HUES6 (cell line): ENCODE measurements around the gene CACNA1I.

Source experiments
- H3K27ac ChIP-seq: 2 replicates; pipeline ENCODE4 v1.7.0; 2013; ENCODE audit warnings: low read depth, mild to moderate bottlenecking, low read length, inconsistent platforms
- H3K27me3 ChIP-seq: 2 replicates; pipeline ENCODE4 v1.6.1; 2013; ENCODE audit warnings: low read length; ENCODE audit not compliant: control insufficient read depth, insufficient read depth
- H3K36me3 ChIP-seq: 2 replicates; pipeline ENCODE4 v1.6.1; 2013; ENCODE audit warnings: low read length; ENCODE audit not compliant: control insufficient read depth, insufficient read depth
- H3K4me1 ChIP-seq: 2 replicates; pipeline ENCODE4 v1.6.1; 2013; ENCODE audit warnings: low read length; ENCODE audit not compliant: control insufficient read depth, insufficient read depth
- H3K4me3 ChIP-seq: 2 replicates; pipeline ENCODE4 v1.5.1; 2013; ENCODE audit warnings: low read depth, low read length
- H3K9ac ChIP-seq: one replicate; pipeline ENCODE4 v1.6.1; 2013; ENCODE audit warnings: mild to moderate bottlenecking, low read length
- H3K9me3 ChIP-seq: 2 replicates; pipeline ENCODE4 v1.6.1; 2013; ENCODE audit warnings: low read depth, low read length; ENCODE audit not compliant: control insufficient read depth, insufficient read depth

The CACNA1I gene

DNA sequence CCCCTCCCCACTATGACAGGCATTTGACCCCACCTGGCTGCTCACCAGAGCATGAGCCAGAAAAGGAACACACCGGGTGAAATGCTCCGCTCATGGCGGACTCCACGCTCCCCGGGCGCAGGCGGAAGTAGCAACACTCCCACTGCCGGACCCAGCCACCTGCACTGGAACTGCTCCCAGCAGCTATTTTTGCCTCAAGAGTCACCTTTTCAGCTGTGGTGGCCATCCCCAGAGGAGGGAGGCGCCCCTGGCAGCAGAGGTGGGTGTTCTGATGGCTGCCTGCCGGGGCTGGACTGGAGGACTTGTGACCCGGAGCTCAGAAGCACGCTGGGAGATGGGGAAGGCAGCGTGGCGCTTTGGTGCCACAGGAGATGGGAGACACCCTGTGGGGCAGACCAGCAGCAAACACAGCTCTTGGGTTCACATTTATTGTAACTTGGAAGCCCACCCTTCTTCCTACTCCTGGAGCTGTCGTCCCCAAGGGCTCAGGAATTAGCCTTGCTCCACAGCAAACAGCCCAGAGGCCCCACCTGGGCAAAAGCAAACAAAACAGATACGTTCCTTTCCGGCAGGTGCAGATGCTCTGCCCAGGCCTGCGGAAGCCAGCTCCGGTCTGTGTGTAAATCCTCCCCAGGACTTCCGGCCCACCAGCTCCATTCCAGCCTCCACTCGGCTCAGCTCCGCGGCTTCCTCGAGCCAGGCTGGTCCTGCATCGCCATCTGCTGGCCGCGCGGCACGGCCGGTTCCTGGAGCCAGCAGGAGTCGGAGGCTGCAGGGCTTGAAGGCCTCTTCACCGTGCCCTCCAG lies 41.7 kb upstream of the CACNA1I start:
- peak overlapping the region; percentile 7 for H3K9ac ChIP-seq
- H3K4me1 ChIP-seq, result peaks cover 41% of the 10 kb centered on the region
- no peak overlapping the region for H3K4me3 ChIP-seq
- no peaks in the 10 kb centered on the region for H3K27me3 ChIP-seq
- no peak overlapping the region for H3K27ac ChIP-seq
- peaks cover 42% of the 10 kb centered on the region for H3K36me3 ChIP-seq
- no peaks in the 10 kb centered on the region for H3K9me3 ChIP-seq

DNA sequence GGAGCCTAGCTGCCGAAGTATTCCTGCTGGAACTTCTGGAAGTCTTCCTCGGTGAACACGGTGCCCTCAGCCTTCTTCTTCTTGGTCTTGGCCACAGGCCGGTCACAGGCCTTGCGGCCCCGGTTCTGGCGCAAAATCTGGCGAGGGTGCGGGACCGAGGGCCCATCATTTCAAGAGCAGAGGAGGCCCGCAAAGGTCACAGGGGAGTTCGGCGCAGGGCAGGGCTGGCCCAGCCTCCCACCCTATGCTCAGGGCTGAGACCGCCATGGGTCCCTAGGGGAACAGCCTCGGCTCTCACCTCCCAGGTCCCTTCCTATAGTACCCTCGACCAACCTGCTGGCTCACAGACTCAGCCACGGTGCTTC lies 41.1 kb upstream of the CACNA1I start:
- Histone ChIP-seq H3K36me3 (peaks cover 36% of the 10 kb centered on the region), H3K27me3 (no peaks in the 10 kb centered on the region), H3K9ac (peak overlapping the region; percentile 7), H3K4me3 (no peak overlapping the region), H3K27ac (no peak overlapping the region), H3K4me1 (peaks cover 47% of the 10 kb centered on the region), H3K9me3 (no peaks in the 10 kb centered on the region)

DNA sequence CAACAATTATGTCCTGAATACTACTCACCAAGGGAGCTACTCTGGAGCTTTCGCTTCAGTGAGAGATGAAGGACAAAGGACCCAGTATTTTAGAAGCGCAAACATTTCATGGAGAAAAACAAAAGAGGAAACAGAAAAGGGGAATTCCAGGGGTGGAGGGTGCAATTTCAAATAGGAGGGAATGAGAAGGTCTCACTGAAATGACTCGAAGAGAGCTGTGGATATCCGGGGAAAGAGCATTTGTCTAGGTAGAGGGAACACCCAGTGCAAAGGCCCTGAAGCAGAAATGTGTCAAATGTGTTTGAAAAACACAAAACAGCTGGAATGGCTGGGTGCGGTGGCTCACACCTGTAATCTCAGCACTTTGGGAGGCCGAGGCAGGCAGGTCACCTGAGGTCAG lies 40.4 kb upstream of the CACNA1I start:
- Histone ChIP-seq H3K9me3 (no peaks in the 10 kb centered on the region), H3K9ac (no peak overlapping the region), H3K4me1 (peaks cover 52% of the 10 kb centered on the region), H3K27me3 (no peaks in the 10 kb centered on the region), H3K27ac (no peak overlapping the region), H3K4me3 (no peak overlapping the region), H3K36me3 (peaks cover 30% of the 10 kb centered on the region)

DNA sequence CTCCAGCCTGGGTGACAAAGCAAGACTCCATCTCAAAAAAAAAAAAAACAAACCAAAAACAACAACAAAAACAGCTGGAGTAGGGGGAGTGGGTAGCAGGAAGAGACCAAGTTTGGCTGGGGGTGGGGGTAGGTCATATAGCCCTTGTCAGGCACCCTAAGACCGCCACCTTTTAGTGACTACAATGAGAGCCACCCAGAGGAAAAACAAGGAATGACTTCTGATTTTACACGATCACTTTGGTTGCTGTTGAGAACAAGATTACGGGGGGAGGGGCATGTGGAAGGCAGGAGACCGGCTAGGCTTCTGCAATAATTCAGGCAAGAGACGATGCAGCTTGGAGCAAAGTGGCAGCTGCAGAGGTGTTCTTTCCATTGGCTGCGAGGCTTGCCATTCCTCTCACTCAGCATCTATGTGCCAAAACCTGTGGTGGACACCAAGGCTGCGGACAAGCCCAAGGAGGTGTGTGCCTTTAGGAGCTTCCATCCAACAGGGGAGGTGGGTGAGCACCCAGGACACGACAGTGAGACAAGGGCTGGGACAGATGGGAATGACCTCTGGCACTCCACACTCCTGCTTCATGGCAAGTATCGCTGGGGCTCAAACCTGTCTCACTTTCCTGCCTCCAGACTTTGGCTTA lies 39.7 kb upstream of the CACNA1I start:
- Histone ChIP-seq H3K27me3 (no peaks in the 10 kb centered on the region), H3K27ac (no peak overlapping the region), H3K36me3 (peaks cover 26% of the 10 kb centered on the region), H3K4me1 (peaks cover 59% of the 10 kb centered on the region), H3K9ac (no peak overlapping the region), H3K9me3 (no peaks in the 10 kb centered on the region), H3K4me3 (peak overlapping the region; percentile 91; the same call in 1 of the 2 replicates)

DNA sequence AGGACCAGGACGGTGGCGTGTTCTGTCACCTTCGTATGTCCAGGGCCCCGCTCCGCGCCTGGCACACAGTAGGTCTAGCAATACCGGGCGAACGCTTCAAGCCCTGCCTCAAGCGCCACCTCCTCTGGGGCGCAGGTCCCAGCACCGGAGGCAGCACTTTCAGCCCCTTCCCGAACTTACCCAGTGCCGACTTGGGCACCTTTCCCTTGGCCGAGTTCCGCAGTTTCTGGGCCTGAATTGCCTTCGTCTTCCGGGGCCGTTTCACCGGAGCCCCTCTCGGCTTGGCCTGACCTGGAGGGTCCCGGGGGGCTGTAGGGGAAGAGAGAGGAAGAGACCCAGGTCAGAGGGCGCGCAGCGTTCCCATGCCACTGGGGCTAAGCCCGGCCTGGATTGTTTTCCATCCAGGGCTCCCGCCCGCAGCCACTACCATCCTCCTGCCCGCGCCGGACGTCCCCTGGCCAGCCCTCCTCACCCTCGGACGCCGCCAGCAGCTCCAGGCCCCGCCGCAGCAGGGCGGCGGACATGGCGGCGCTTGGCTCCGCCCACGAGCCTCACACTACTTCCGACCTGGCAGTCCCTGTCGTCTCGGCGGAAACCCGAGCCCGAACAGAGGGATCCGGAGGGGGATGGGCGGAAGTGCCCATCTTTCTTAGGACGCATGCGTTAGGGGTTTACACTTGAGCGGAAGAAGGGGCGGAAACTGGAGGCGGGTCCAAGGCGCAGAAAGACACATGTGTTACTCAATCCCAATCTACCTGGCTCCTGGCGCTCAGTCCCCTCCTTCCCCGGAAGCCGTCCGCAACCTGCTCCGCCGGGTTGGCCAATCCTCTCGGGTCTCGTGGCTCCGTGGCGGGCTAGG lies 38.1 kb upstream of the CACNA1I start, which contains the start of gene RPS19BP1:
RPS19BP1 (minus strand) TSS at position 534 of the 859 bp plus-strand sequence; CDS start at position 524, 10 bp downstream.
- H3K36me3 ChIP-seq, result peaks cover 25% of the 10 kb centered on the region
- peak within 1 kb of the TSS; percentile 91 for H3K4me3 ChIP-seq
- H3K9me3 ChIP-seq, result no peaks in the 10 kb centered on the region
- H3K9ac ChIP-seq, result peak within 1 kb of the TSS; percentile 91
- H3K4me1 ChIP-seq, result peaks cover 58% of the 10 kb centered on the region
- H3K27me3 ChIP-seq, result no peaks in the 10 kb centered on the region
- peak within 1 kb of the TSS; percentile 81 for H3K27ac ChIP-seq

DNA sequence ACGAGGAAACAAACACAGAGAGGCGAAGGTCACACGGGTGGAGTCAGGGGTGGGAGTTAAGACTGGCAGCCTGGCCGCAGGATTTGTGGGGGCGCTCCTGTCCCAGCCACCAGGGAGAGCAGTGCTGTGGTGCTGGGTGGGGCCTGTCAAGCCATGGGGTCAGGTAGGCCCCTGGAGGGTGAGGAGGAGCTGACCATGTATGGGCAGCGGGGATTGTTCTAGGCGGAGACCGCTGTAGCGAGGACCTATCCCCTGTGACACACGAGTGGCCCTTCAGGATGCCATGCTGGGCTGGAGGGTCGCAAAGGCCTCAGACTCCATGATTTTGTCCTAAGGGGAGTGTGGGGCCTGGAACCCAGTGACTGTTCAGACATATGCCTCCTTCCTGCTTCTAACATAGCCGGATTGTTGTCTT lies 36.5 kb upstream of the CACNA1I start:
- Histone ChIP-seq H3K9me3 (no peaks in the 10 kb centered on the region), H3K4me1 (peaks cover 46% of the 10 kb centered on the region), H3K27ac (peak overlapping the region; percentile 61; the same call in 1 of the 2 replicates), H3K9ac (peak overlapping the region; percentile 78), H3K4me3 (peak overlapping the region; percentile 51; the same call in 1 of the 2 replicates), H3K27me3 (no peaks in the 10 kb centered on the region), H3K36me3 (peaks cover 13% of the 10 kb centered on the region)

DNA sequence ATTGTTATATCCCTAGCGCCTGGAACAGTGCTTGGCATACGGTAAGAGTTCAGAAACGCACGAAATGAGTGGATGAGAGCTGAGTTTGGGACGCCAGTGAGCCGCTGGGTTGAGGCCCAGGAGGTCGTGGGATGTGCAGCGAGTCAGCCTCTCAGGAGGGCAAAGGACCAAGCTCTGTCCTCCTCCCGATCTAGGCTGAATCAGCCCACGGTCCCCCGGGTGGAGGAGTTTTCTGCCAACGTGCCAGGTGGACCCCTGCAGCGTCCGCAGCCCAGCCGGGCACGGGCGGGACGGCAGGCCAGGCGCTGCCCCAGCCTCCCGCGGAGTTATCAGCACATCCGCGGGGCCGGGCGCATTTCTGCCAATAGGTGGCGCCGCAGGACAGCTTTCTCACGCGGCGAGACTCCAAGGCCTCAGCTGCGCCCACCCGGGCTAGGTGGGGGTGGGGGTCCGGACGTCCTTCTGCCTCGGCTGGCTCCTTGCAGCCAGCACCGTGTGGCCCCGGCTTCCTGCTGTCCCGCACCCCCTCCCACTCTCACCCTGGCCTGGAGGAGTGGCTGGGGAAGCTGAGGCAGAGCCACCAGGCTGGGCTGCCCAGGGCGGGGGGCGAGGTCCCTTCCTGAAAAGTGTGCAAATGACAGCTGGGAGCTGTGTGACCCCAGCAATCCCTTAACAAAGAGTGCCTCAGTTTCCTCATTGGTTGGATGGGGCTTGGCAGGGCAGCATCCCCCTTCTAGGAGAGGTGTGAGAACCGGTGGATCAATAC lies 35.8 kb upstream of the CACNA1I start:
- Histone ChIP-seq H3K36me3 (peaks cover 9% of the 10 kb centered on the region), H3K4me3 (peak overlapping the region; percentile 51), H3K27ac (peak overlapping the region; percentile 61; the same call in 1 of the 2 replicates), H3K27me3 (no peaks in the 10 kb centered on the region), H3K9me3 (no peaks in the 10 kb centered on the region), H3K9ac (peak overlapping the region; percentile 78), H3K4me1 (peaks cover 41% of the 10 kb centered on the region)

DNA sequence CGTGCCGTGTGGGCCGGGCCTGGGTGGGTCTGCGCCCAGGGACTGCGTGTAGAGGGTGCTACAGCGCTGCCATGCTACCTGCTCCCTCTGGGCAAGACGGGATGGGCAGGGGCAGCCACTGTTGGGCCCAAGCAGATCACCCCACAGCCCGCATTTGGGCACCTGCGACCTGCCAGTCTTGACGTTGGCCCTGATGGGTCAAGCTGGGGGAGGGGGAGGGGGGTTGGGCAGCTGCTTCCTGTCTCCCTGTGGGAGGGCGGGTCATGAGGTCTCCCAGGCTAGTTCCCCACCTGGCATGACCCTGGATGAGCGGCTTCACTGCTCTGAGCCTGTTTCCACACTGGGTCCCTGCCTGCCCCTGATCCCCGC lies 35.2 kb upstream of the CACNA1I start:
- Histone ChIP-seq H3K4me3 (peak overlapping the region; percentile 51), H3K27ac (no peak overlapping the region), H3K9me3 (no peaks in the 10 kb centered on the region), H3K27me3 (no peaks in the 10 kb centered on the region), H3K4me1 (peaks cover 40% of the 10 kb centered on the region), H3K36me3 (peaks cover 4% of the 10 kb centered on the region), H3K9ac (no peak overlapping the region)

DNA sequence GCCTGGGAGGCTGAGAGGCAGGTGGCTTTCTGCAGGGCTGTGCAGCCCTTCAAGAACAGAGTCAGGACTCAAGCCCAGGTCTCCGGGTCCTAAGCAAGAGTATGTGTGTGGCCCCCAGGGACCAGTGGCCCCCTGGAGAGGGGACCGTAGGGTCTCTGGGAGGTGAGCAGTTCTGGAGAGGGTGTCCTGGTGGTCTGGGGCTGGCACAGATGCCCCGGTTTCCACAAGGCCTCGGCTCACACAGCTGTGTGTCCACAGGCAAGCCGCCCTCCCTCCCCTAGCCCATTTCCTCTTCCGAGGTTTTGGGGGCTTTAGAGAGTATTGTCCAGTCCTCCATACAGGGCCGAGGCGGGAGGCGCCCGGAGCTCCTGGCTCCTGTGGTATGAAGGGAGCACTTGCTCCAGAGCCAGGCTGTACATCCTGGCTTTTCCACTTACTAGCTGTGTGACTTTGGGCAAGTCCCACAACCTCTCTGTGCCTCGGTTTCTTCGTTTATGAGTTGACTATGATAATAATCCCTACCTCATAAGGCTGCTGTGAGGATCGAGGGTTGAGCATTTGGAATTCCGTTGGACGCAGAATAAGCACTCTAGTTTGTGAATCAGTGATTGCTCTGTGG lies 34.6 kb upstream of the CACNA1I start:
- H3K9ac ChIP-seq, result no peak overlapping the region
- peaks cover 38% of the 10 kb centered on the region for H3K4me1 ChIP-seq
- no peak overlapping the region for H3K27ac ChIP-seq
- H3K9me3 ChIP-seq, result no peaks in the 10 kb centered on the region
- no peaks in the 10 kb centered on the region for H3K27me3 ChIP-seq
- H3K4me3 ChIP-seq, result no peak overlapping the region
- H3K36me3 ChIP-seq, result peaks cover 2% of the 10 kb centered on the region

DNA sequence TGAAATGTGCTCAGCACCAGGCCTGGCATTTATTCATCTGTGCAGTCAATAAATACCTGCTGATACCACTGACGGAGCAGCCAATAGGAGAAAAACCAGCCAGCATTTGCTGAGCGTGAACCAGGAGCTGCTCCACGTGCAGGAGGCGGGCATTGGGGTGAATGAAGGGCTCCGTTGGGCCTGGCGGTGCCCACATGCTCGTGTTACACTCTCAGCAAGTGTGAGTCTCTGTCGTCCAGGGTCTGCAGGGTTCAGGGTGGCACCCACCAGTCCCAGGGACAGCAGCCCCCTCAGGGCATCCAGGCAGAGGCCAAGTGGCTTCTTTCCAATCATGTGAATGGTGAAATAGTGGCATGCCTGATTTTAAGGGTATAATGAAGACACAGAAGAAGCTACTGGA lies 33.8 kb upstream of the CACNA1I start:
- Histone ChIP-seq H3K27ac (no peak overlapping the region), H3K9ac (no peak overlapping the region), H3K4me3 (no peak overlapping the region), H3K27me3 (no peaks in the 10 kb centered on the region), H3K9me3 (no peaks in the 10 kb centered on the region), H3K4me1 (peaks cover 30% of the 10 kb centered on the region), H3K36me3 (no peaks in the 10 kb centered on the region)
